Activated T-helper 1 cell treated with Interleukin-2 at 50 U/mL for 16 hours (primary cell): Measurements from ENCODE around the gene ITGB2.
A peak's percentile ranks its signal among the peaks of the same experiment; 100 is the strongest.

Experiments used
- DNase-seq: peaks from one replicate; pipeline ENCODE4 v3.0.0-alpha.2; 2020; ENCODE audit warnings: low read depth

The ITGB2 gene

GRCh38 chr21:44846485-44847260 lies 74.0 kb downstream of the ITGB2 start:
- no peak for DNase-seq

DNA sequence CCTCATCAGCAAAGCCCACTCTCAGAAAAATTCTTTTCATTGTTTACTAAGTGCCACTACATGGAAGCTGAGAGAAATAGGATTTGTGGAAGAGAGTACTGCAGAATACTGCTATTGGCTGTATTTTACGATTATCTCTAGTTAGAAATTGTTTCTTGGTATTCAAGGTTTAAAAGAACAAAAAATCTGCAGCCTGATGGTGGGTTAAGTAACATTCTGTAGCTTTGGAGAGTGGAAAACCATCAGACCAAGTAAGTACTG lies 74.5 kb downstream of the ITGB2 start:
- DNase-seq = no peak

- DNase-seq = peak; percentile 33
Measured at GRCh38 chr21:44845418-44846223, 75.1 kb downstream of the ITGB2 start.

DNA sequence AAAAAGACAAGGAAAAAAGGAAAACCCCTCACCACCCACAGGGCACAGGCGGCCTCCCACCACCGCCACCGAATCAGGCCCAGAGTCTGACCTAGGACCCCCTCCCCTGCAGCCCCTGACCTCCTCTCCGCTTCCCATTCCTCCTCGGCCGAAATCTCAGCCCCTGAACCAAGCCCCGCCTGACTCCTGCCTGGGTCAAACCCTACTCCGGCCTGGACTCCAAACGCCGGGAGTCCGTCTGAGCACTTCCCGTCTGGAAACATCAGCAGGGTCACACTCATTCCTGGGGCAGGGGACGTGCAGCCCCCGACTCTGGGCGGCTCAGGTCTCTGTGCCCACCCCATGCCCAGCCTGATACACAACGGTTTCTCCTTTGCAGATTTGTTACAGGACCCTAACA lies 76.4 kb downstream of the ITGB2 start:
- no peak for DNase-seq

- no peak for DNase-seq
Measured at GRCh38 chr21:44842721-44843445, 77.8 kb downstream of the ITGB2 start.

- no peak for DNase-seq
Measured at GRCh38 chr21:44842087-44842486, 78.6 kb downstream of the ITGB2 start.

DNA sequence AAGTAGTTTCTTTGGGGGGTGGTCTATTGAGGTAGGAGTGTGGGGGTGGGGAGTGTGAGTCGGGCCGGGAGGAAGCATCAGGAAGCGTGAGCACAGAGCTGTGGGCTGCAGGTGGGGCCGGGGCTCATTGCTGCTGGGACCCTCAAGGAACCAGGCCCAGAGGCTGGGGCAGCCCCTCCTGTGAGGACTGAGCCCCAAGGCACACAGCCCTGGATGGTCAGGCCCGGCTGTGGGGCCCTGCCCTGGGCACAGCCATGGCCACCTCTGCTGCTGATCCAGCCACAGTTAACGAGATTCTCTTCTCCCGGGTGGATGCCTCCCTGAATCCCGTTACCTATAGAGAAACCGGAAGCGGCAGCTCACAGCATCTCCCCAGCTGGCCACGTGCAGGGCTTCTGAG lies 79.9 kb downstream of the ITGB2 start:
- no peak for DNase-seq

- no peak for DNase-seq
Measured at GRCh38 chr21:44838951-44839350, 81.7 kb downstream of the ITGB2 start.

GRCh38 chr21:44838039-44838895 lies 82.4 kb downstream of the ITGB2 start:
- DNase-seq = no peak

DNA sequence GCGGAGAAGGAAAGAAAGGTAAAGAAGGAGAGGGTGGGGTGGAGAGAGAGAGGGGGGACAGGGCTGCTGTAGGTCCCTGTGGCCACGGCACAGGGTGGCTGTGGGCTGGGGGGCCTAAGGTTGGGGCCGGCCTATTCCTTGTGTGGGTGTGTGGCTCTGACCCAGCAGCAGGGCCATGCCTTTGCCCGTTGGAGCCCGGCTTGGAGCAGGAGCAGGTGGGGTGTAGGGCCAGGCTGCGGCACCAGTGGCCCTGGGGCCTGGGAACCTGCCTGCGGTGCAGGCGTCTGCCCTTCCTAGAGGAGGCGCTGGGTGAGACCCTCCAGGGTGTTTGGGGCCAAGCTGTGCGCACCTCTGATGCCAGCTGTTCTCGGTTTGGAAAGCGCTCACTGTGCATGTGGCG lies 83.2 kb downstream of the ITGB2 start:
- DNase-seq = no peak

DNA sequence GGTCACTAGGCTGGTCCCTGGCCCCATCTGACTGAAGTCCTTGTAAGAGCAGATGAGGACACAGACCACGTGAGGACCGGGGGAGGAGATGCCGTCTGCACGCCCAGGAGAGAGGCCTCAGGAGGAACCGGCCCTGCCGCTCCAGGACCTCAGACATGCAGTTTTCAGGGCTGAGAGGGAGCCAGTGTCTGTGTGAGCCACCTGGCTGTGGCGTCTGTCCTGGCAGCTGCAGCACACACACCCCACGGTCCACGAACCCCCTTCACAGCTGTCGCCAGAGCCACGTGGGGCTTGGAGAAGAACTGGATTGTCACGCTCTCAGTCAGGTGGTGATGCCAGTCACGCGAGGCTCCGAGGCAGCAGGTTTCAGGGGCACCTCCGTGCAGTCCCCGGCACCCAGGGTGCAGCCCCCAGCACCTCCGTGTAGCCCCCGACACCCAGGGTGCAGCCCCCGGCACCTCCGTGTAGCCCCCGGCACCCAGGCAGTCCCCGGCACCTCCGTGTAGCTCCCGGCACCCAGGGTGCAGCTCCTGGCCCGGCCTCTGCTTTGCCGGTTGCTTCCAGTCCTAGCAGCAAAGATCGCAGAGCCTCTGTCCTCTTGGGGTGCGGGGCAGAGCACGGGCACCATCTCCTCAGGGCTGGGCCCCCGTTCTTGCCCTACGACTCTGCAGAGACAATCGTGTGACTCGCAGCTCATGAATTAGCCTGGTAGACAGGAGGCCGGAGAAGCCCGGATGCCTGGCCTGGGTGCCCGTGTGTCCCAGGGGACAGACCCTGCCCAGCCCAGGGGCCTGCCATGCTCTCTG lies 83.8 kb downstream of the ITGB2 start:
- no peak for DNase-seq

- DNase-seq = no peak
Measured at GRCh38 chr21:44836349-44836665, 84.4 kb downstream of the ITGB2 start.
